ENCODE results near the gene ZFAND2B.

The ZFAND2B gene

DNA sequence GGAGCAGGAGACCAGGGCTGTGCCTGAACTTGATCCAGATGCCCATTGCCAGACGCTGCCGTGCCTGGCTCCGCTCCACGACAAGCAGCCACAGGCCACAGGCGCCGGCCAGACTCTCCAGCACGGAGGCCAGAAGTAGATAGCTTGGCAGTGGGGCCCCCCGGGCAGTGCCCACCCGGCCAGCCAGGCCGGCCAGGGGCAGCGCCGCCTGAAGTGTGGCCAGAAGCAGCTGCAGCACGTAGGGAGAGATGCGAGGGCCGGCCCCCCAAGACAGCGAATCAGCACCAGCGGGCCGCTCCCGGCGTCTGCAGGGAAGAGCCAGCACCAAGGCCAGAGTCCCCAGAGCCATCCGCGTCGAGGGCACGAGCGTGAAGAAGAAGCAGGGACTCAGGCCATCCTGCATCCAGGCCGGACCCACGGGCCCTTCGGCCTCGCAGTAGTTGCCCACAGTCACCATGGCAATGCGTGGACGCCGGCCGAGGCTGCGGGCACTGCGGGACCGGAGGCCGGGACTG is 11.7 kb downstream of the ZFAND2B start:
- peaks cover 52% of the 10 kb centered on the region for H3K36me3 ChIP-seq (ENCODE audit: insufficient read depth, low read length)
- H3K4me1 ChIP-seq (ENCODE audit: insufficient read depth, low read length), result peaks cover 7% of the 10 kb centered on the region
- peak overlapping the region; percentile 71 for H3K27ac ChIP-seq (ENCODE audit: low read depth, low read length)
- H3K9ac ChIP-seq (ENCODE audit: low read depth, low read length), result peak overlapping the region; percentile 88
- no peaks in the 10 kb centered on the region for H3K27me3 ChIP-seq (ENCODE audit: insufficient read depth, low read length)
- WGBS, result 1% methylated on average over 37 of the region's 37 CpGs
- H3K9me3 ChIP-seq (ENCODE audit: insufficient read depth, low read depth, low read length), result no peaks in the 10 kb centered on the region
- H3K4me3 ChIP-seq (ENCODE audit: low read length), result peak overlapping the region; percentile 63

DNA sequence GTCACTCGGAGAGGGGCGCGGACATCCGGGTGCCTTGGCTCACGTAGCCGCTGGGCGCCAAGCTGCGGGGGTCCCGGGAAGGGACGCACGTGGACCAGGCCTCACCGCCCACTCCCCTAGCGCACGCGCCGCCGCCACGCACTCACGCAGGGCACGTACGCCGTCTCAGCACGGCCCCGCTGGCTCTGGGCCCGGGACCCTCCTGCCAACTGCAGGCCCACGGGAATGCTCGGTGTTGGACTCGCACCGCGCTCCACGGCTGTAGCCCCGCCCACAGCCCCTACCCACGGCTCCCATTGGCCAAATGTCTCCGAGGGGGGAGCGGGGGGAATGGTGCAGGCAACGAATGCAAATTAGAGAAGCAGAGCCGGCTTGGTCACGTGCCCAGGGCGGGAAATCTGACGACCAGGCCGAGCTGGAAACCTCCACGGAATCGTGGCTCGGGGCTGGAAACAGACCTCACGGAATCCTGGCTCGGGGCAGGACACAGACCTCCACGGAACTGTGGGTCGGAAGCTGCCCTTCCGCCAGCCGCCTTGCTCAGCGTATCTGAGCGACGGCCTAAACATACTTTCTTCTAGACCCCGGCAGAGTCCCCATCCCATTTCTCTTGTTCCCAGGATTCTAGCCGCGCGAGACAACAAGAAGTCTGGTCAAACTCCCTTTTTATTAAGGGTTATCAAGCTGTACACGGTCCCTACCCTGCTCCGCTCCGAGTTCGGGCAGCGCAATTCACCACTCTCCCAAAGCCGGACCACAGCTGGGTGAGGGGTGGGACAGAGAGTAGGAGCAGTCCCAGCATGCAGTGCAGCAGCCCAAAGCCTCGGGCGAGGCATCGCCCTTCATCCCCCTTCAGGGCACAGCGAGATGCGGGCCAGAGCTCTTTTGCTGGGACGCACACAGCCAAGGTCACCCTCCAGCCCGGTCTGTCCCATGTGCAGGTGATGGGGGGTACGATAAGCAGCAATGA is 12.4 kb downstream of the ZFAND2B start, which contains the start of gene ABCB6:
Gene ABCB6 (minus strand): TSS at position 227 of the 970 bp plus-strand sequence. CDS start 285 bp downstream, outside the sequence.
- H3K27ac ChIP-seq (ENCODE audit: low read depth, low read length), result peak within 1 kb of the TSS; percentile 71
- no peaks in the 10 kb centered on the region for H3K9me3 ChIP-seq (ENCODE audit: insufficient read depth, low read depth, low read length)
- H3K27me3 ChIP-seq (ENCODE audit: insufficient read depth, low read length), result no peaks in the 10 kb centered on the region
- peaks cover 7% of the 10 kb centered on the region for H3K4me1 ChIP-seq (ENCODE audit: insufficient read depth, low read length)
- H3K36me3 ChIP-seq (ENCODE audit: insufficient read depth, low read length), result peaks cover 52% of the 10 kb centered on the region
- WGBS, result 16% methylated on average over 71 of the region's 71 CpGs
- peak within 1 kb of the TSS; percentile 88 for H3K9ac ChIP-seq (ENCODE audit: low read depth, low read length)
- peak within 1 kb of the TSS; percentile 63 for H3K4me3 ChIP-seq (ENCODE audit: low read length)

DNA sequence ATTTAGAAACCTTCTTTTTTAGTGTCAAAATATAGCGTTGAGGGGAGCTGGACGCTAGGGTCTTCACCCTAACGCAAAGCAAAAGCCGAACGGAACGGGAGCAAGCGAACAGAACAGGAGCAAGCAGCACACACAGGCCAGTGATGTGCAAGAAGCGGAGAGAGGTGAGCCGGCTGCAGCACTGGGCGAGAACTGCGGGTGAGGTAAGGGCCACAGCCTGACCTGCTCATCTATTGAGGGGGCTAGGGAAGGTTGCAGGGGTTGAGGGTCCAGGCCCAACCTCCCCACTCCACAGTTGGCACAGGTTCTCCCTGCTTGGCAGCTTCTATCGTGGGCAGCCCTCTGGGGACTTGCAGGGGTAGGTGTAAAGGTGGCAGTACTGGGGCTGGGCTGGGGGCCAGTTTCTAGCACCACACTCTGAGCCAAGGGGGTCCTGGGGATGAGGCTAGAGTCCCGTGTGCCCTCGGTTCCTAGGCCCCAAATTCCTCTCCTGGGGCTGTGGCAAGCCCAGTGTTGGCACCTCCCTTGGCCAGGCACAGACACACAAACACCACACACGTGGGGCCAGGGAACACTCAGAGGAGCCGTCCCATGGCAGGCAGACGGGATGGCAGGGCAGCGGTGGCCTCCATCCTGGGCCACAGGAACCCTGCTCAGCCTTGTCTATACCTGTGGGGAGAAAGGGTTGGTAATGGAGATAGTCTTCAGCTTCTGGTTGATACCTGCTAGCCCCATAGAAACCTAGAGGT is 13.4 kb downstream of the ZFAND2B start:
- H3K9me3 ChIP-seq (ENCODE audit: insufficient read depth, low read depth, low read length), result no peaks in the 10 kb centered on the region
- H3K36me3 ChIP-seq (ENCODE audit: insufficient read depth, low read length), result peaks cover 52% of the 10 kb centered on the region
- H3K27me3 ChIP-seq (ENCODE audit: insufficient read depth, low read length), result no peaks in the 10 kb centered on the region
- WGBS, result 96% methylated on average over 18 of the region's 18 CpGs
- H3K9ac ChIP-seq (ENCODE audit: low read depth, low read length), result no peak overlapping the region; the same call in 1 of the 2 replicates
- no peak overlapping the region for H3K27ac ChIP-seq (ENCODE audit: low read depth, low read length)
- H3K4me1 ChIP-seq (ENCODE audit: insufficient read depth, low read length), result peaks cover 7% of the 10 kb centered on the region
- no peak overlapping the region for H3K4me3 ChIP-seq (ENCODE audit: low read length)

DNA sequence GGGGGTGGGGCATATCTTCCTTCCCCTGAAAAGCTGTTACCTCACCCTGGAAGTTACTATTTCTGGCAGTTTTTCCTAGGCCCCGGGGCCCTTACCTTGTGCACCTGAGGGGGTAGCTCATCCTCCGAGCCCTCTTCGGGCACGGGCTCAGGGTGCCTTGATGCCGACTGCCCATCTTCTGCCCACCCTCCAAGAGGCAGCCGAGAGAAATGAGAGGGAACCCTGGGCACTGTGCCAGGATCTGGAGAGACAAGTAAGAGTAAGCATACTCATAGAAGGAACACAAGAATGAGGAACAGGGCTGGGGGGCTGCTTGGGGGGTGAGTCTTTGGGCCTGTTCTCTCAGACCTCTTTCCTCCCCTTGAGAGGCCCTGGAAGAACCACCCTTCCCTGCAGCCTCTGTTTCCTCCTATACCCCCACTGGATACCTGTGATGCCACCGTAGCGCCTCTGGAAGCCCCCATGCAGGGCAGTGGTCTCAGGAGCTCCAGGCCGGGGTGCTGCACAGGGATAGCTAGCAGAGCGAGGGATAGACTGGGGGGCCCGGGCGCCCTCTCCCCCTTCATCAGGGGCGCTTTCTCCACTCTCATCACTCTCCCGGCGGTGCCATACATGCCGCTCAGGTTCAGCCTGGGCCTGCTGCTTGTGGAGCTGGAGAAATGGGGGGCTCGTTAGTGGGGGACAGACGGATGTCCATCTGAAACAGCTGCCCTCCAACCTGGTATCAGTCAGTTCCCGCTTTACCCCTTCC is 14.2 kb downstream of the ZFAND2B start:
- peaks cover 56% of the 10 kb centered on the region for H3K36me3 ChIP-seq (ENCODE audit: insufficient read depth, low read length)
- H3K4me1 ChIP-seq (ENCODE audit: insufficient read depth, low read length), result peaks cover 7% of the 10 kb centered on the region
- WGBS, result 92% methylated on average over 19 of the region's 19 CpGs

DNA sequence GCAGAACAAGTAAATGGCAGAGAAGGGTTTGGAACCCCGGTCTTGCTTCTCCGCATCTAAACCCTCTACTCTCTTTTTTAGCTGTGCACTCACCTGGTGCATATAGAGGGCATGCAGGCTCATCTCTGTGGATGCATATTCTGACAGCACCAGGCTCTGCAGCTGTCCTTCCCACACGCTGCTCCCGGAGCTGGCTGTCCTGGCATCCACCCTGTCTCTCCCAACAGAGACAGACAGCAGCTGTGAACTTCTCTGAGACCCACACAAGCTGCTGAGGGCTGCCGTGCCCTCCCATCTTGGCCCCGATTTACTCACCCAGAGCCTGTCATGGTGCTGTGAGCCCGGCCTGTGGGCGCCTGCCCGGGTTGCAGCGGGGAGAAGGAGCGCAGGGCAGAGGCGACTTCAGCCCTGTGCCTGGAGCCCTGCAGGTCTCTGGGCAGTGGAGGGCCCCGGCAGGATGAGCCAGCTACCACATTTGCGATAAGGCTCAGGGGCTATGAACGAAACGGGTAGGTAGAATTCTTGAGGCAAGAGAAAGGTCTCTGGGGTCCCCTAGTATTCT is 15.5 kb downstream of the ZFAND2B start:
- 93% methylated on average over 16 of the region's 16 CpGs for WGBS
- Histone ChIP-seq H3K27me3 (ENCODE audit: insufficient read depth, low read length) (no peaks in the 10 kb centered on the region), H3K4me3 (ENCODE audit: low read length) (no peak overlapping the region), H3K36me3 (ENCODE audit: insufficient read depth, low read length) (peaks cover 63% of the 10 kb centered on the region), H3K27ac (ENCODE audit: low read depth, low read length) (no peak overlapping the region), H3K9me3 (ENCODE audit: insufficient read depth, low read depth, low read length) (no peaks in the 10 kb centered on the region), H3K4me1 (ENCODE audit: insufficient read depth, low read length) (peaks cover 7% of the 10 kb centered on the region), H3K9ac (ENCODE audit: low read depth, low read length) (no peak overlapping the region)

More for the DNA sequence above, 14.2 kb downstream of the ZFAND2B start:
- Histone ChIP-seq H3K9ac (ENCODE audit: low read depth, low read length) (no peak overlapping the region), H3K27me3 (ENCODE audit: insufficient read depth, low read length) (no peaks in the 10 kb centered on the region), H3K9me3 (ENCODE audit: insufficient read depth, low read depth, low read length) (no peaks in the 10 kb centered on the region), H3K27ac (ENCODE audit: low read depth, low read length) (no peak overlapping the region), H3K4me3 (ENCODE audit: low read length) (no peak overlapping the region)

DNA sequence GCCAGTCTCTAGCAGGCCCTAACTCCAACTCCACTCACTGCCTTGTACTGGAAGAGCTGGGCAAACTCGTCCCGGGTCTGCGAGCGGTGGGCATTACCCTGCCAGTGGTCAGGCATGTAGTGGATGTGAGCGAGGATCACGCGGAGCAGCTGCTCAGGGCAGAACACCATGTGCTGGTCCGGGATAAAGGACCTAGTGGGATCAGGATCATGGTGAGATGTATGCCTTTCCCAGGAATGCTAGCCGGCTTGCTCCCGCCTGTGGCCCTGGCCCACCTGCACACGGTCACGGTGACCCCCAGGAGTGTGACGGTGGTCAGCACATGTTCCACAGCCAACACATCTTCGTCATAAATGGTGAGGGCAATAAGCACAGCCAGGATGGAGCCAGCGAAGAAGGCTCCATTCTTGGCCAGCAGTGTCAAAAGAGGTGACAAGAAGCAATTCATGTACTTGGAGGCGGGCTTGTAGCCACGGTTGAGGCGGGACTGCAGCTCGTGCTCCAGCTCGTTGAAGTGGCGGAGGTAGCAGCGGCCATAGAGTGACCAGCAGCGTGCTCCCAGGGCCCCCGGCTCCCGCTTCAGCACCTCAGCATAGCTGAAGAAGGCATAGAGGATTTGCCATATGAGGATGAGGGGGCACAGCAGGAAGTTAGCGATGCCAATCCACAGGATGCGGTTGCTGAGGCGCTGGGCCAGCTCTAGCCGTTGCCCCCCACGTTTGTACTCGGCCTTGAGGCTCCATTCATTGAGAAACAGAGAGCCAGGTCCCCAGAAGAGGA is 17.4 kb downstream of the ZFAND2B start:
- Histone ChIP-seq H3K9ac (ENCODE audit: low read depth, low read length) (no peak overlapping the region), H3K27ac (ENCODE audit: low read depth, low read length) (no peak overlapping the region), H3K27me3 (ENCODE audit: insufficient read depth, low read length) (no peaks in the 10 kb centered on the region), H3K9me3 (ENCODE audit: insufficient read depth, low read depth, low read length) (no peaks in the 10 kb centered on the region), H3K36me3 (ENCODE audit: insufficient read depth, low read length) (peaks cover 63% of the 10 kb centered on the region), H3K4me3 (ENCODE audit: low read length) (no peak overlapping the region), H3K4me1 (ENCODE audit: insufficient read depth, low read length) (0 out of 2 replicates have a peak, but pooled peaks cover 5% of the 10 kb centered on the region)
- WGBS, result 97% methylated on average over 31 of the region's 31 CpGs

DNA sequence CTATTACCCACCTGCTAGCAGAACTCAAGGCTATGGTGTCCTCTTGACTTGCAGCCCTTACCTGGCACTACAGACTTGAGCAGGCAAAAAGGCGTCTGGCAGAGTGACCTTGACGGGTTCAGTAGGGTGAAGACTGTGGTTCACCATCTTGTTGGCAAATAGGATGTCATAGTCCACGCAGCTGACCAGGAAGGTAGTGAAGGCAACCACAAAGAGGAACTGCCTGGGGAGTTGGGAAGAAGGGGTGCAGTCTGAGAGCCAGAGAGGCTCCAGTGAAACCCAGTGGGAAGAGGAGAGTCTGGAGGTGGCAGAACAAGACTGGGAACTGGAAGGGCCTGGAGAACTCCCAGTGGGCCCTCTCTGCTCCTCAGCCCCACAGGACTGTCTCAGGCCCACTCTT is 18.8 kb downstream of the ZFAND2B start:
- Histone ChIP-seq H3K9ac (ENCODE audit: low read depth, low read length) (no peak overlapping the region), H3K27me3 (ENCODE audit: insufficient read depth, low read length) (no peaks in the 10 kb centered on the region), H3K4me3 (ENCODE audit: low read length) (no peak overlapping the region), H3K9me3 (ENCODE audit: insufficient read depth, low read depth, low read length) (no peaks in the 10 kb centered on the region), H3K4me1 (ENCODE audit: insufficient read depth, low read length) (0 out of 2 replicates have a peak, but pooled peaks cover 5% of the 10 kb centered on the region), H3K27ac (ENCODE audit: low read depth, low read length) (no peak overlapping the region), H3K36me3 (ENCODE audit: insufficient read depth, low read length) (peaks cover 58% of the 10 kb centered on the region)
- 96% methylated on average over 3 of the region's 3 CpGs for WGBS

DNA sequence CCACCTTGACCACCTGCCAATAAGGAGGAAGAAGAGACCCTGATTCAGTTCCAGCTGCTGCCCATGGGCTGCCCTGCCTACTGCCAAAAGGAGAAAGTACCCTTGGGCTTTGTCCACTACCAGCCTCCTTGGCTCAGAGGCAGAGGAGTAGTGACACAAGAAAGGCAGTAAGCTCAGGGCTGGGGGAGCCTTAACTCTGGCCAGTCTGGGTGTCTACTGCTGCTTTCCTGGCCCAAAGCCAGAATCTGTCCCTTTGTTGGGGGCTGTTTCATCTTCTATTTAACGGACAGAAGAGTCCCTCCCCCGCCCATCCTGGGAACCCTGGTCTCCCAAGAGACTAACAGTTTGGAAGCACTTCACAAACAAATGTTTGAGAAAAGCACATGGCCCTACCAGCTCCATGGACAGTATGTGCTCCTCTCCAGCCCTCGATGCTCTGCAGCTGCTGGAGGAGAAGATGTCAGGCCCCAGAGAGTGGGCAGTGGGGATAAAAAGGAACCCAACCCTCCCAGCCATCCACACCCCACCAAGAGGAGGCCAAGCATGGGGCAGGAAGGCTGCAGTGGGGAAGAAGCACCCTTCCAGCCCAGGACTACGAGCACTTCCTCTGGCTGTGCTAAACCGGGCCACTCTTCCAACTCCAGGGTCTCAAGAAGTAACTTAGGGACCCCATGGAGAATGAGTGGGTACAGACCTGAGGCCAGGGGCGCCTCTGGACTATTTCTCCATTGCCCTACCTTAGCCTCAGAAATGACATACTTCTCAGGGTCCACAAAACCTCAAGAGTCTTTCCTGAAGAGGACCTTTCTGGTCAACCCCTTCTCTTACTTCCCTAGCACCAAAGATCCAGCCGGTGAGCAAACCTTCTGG is 21.7 kb downstream of the ZFAND2B start:
- peak overlapping the region; percentile 84 for H3K4me3 ChIP-seq (ENCODE audit: low read length)
- no peaks in the 10 kb centered on the region for H3K27me3 ChIP-seq (ENCODE audit: insufficient read depth, low read length)
- WGBS, result 78% methylated on average over 6 of the region's 7 CpGs
- no peak overlapping the region for H3K27ac ChIP-seq (ENCODE audit: low read depth, low read length)
- H3K9ac ChIP-seq (ENCODE audit: low read depth, low read length), result peak overlapping the region; percentile 69
- H3K4me1 ChIP-seq (ENCODE audit: insufficient read depth, low read length), result 0 out of 2 replicates have a peak, but pooled peaks cover 5% of the 10 kb centered on the region
- H3K36me3 ChIP-seq (ENCODE audit: insufficient read depth, low read length), result peaks cover 51% of the 10 kb centered on the region
- H3K9me3 ChIP-seq (ENCODE audit: insufficient read depth, low read depth, low read length), result no peaks in the 10 kb centered on the region

DNA sequence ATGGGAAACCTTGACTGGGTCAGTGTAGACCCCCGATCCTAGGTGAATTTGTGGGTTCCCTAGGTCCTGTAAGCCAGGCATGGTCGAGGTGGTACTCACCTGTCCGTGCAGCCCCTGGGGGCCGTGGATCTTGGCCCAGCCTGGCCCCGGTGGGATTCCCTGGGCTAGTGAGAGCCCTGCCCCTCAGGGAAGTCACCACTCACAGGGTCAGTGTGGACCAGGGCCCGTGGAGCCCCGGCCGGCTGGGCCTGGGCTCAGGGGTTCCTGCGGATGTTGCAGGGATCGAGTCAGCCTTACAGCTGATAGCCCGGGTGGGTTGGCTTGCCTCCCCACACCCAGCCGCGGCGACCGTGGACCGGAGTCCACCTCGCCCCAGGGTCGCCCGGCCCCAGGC is 22.3 kb downstream of the ZFAND2B start:
- peaks cover 51% of the 10 kb centered on the region for H3K36me3 ChIP-seq (ENCODE audit: insufficient read depth, low read length)
- peak overlapping the region; percentile 89 for H3K27ac ChIP-seq (ENCODE audit: low read depth, low read length)
- no peaks in the 10 kb centered on the region for H3K9me3 ChIP-seq (ENCODE audit: insufficient read depth, low read depth, low read length)
- H3K27me3 ChIP-seq (ENCODE audit: insufficient read depth, low read length), result no peaks in the 10 kb centered on the region
- peak overlapping the region; percentile 84 for H3K4me3 ChIP-seq (ENCODE audit: low read length)
- 0 out of 2 replicates have a peak, but pooled peaks cover 5% of the 10 kb centered on the region for H3K4me1 ChIP-seq (ENCODE audit: insufficient read depth, low read length)
- peak overlapping the region; percentile 69 for H3K9ac ChIP-seq (ENCODE audit: low read depth, low read length)
- 9% methylated on average over 19 of the region's 19 CpGs for WGBS

All from HUES64 (cell line).